NCI-H748 treated with DMSO at 0.1 percent for 48 hours (cell line): Measurements from ENCODE around the gene CAPNS1.
"Not testable (repeated sequence)": the region's sequence is repeated elsewhere in the genome, so short reads cannot be mapped to it uniquely, and the experiment has no call there.

Experiments
- DNase-seq: peaks from one replicate; lab custom pipeline; 2025; lab: John Stamatoyannopoulos, UW

The CAPNS1 gene

DNA sequence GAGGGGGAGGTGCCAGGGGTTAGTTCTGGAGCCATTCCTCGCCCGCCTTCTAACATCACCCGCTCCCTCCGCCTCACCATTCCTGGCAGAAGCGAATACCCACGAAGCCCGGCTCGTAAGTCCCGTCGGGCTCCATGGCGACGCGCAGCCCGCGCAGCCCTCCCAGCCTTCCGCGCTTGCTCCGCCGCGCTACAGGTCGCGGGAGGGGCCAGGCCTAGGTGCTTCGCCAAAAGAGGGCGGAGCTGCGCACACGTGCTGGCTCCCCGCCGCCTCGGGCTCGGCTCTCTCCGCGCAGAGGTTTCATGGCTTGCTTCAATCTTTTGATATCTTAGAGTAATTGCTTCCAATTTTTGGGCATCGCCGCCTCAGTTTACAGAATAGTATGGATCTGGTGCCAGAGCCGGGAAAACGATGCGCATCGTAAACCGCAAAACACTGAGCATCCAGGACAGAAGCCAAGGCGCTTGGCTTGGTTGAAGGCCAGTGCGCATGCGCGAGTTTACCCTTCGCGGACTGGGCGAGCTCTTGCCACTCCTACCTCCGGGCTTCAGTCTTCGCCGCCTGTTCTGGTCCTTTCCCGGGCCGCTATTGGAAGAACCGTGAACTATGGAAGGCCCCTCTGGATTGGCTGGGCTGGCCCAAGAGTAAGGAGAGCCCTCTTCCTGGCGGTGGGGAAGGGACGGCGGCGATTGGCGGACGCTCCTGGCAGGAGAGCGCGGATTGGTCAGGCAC lies 25.0 kb upstream of the CAPNS1 start, which contains the start of gene POLR2I:
Gene POLR2I (minus strand): TSS at position 155 of the 732 bp plus-strand sequence. CDS start 19 bp downstream, at position 136.
- DNase-seq, result peak; percentile 99

DNA sequence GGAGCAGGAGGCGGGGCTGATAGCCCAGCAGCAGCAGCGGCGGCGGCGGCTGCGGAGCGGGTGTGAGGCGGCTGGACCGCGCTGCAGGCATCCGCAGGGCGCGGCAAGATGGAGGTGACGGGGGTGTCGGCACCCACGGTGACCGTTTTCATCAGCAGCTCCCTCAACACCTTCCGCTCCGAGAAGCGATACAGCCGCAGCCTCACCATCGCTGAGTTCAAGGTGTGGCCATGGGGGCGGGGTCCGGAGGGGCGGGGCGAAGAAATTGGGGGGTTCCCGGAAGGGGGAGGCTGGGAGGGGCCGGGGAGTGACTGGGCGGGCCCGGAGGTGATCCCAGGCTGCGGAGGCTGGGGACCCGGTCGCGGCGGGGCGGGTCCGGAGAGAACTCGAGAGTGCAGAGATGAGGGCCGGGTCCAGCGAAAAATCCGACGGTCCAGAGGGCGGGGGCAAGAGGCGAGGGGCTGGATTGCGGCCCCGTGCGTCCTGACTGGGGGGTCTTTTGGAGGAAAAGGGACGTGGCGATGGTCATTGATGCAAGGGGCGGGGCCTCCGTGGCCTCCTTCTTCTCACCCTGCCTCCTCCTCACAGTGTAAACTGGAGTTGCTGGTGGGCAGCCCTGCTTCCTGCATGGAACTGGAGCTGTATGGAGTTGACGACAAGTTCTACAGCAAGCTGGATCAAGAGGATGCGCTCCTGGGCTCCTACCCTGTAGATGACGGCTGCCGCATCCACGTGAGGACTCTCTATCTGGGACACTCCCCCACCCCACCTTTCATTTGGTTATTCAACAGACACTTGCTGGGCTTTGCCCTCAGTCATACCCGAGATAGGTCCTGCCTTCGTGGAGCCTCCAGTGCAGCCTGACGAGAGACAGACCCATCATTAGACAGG lies 24.2 kb upstream of the CAPNS1 start, which contains the start of gene TBCB:
Gene TBCB (plus strand): TSS at position 16 of the 891 bp plus-strand sequence. CDS start 93 bp downstream, at position 109.
- DNase-seq, result no peak

DNA sequence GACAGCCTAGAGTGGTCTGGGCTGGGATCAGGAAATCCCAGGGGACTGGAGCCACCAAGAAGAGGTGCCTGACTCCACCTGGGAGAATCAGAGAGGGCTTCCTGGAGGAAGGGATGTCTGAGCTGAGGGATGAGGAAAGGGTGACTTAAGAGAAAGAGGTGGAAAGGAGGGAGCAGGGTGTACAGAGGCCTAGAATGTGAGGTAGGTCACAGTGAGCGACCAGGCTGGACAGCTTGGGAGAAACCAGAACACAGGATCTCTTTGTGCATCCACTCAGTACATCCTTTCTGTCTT lies 23.6 kb upstream of the CAPNS1 start:
- DNase-seq, result no peak

DNA sequence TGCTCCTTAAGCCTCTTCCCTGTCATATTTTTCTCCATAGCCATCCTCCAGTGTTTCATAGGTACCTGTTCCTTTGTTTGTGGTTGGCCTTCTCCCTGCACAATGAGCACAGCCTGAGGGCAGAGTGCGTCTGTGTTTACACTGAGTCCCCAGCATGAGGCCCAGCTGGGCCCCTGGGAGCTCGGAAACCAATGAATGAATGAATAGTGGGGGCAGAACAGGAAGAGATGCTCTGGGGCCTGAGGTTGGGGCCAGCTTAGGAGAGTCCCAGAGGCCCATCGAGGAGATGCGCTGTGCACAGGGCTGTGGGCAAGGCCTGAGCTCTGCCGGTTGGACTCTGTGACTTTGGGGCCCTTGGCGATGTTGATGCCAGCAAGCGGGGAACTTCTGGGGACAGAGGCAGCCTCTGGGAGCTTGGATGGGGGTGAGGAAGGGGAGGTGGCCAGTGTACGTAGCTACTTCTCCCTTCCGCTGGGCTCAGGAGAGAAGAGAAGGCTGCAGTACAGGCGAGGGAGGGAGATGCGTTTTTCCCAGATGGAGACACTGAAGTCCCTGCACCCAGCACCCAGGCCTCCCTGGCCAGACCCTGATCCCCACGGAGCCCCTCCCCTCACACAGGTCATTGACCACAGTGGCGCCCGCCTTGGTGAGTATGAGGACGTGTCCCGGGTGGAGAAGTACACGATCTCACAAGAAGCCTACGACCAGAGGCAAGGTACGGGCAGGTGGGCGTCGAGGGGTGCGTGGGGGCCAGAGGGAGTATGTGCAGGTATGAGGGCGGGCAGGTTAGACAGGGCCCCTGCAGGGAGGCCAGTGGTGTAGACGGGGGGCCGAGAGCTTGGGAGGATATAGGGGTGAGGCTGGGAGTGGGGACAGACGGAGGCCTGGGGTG lies 19.5 kb upstream of the CAPNS1 start:
- DNase-seq, result no peak

DNA sequence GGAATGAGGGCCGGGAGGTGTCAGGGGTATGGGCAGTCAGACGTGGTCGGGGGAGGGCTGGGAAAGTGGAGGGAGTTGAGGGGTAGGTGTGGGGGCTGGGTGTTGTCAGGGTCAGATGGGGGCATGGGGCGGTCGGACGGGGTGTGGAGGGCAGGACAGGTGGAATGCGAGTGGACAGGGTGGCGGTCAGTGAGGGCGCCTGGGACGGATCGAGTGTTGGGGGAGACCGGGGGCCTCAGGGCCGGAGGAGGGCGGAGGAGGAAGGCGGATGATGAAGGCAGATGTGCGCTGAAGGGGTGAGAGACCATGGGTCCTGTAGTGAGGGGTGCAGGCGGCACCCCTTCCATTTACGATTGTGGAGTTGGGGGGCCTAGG lies 18.9 kb upstream of the CAPNS1 start:
- no peak for DNase-seq

DNA sequence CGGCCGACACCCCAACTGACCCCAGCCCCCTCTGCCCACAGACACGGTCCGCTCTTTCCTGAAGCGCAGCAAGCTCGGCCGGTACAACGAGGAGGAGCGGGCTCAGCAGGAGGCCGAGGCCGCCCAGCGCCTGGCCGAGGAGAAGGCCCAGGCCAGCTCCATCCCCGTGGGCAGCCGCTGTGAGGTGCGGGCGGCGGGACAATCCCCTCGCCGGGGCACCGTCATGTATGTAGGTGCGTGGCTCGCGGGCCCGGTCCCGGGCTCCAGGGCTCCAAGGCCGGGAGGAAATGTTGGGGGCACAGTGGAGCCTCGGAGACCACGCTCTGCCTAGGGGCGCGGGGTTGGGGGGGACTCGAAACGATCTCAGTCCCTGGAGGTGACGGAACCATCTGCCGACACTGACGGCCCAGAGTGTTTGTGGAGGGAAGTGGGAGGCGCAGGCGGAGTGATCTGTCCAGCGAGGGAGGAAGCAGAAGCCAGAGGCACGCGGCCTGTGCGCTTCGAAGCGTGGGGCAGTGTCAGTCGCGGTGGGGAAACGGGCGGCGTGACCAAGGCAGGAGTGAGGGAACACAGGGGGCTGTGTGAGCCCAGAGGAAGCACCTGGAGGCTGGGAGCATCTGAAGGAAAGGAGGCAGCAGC lies 18.3 kb upstream of the CAPNS1 start:
- DNase-seq, result no peak

DNA sequence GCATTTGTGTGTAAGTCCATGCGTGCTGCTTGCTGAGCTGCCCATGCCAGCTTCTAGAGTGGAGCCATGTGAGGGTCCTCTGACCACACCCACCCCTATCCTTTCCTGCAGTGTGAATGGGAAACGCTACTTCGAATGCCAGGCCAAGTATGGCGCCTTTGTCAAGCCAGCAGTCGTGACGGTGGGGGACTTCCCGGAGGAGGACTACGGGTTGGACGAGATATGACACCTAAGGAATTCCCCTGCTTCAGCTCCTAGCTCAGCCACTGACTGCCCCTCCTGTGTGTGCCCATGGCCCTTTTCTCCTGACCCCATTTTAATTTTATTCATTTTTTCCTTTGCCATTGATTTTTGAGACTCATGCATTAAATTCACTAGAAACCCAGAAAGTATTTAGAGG lies 14.3 kb upstream of the CAPNS1 start:
- no peak for DNase-seq

DNA sequence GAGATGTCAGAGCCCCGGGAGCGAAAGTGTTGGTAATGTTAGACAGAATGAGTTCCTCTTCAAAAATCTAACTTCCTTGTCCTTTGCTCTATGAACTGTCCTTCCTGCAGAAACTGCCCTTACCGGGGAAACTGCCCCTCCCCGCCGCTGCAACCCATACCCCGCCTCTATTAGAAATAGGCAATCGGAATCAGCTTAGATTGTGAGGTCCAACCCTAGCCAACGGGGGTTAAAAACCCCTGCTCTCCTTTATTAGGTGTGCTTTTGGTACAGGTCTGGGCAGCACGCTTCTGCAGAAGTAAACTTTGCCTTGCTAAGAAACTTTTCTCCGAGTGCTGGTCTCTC lies 11.5 kb upstream of the CAPNS1 start:
- no peak for DNase-seq

DNA sequence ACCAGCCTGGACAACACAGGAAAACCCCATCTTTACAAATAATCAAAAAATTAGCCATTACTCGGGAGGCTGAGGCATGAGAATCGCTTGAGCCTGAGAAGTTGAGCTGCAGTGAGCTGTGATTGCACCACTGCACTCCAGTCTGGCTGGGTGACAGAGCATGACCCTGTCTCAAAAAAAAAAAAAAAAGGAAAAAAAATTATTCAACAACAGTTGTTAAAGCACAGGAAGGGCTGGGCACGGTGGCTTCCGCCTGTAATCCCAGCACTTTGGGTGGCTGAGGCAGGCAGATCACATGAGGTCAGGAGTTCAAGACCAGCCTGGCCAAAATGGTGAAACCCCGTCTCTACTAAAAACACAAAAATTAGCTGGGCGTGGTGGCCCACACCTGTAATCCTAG lies 8.6 kb upstream of the CAPNS1 start:
- not testable (repeated sequence) for DNase-seq

DNA sequence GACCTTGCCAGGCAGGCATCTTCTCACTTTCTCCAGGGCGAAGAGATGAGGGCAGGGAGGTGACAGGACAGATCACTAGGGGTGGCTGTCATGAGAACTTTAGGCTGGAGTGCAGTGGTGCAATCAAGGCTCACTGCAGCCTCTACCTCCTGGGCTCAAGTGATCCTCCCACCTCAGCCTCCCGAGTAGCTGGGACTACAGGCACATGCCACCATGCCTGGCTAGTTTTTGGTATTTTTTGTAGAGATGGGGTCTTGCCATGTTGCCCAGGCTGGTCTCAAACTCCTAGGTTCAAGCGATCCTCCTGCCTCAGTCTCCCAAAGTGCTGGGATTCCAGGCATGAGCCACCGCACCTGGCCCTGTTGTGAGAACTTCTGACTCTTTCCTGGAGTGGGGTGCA lies 5.0 kb upstream of the CAPNS1 start:
- DNase-seq, result not testable (repeated sequence)

DNA sequence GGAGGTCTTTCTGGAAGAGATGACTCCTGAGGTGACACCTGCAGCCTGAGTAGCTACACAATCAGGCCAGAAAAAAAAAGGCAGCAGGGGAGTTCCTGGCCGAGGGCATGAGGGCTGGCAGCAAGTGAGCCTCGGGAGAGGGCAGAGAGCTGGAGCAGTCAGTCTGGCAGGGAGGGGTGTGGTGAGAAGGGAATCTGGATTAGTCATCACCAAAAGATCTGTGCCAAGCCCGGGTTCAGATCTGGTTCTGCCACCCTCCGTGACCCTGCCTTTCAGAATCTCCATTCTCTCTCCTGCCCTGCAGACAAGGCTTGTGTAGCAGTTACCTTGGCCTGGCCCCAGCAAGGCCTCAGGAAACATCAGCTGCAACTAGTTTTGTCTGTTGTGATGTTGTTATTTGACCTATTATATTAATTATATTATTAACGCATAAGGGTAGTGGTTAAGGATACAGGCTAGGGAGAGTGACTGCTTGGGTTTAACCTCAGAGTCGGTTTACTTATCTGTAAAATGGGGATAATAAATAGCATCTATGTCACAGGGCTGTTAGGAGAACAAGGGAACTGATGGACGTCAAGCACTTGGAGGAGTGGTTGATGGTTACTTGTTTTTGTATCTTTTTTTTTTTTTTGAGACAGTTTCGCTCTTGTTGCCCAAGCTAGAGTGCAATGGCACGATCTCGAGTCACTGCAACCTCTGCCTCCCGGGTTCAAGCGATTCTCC lies 2.7 kb upstream of the CAPNS1 start:
- DNase-seq, result no peak

DNA sequence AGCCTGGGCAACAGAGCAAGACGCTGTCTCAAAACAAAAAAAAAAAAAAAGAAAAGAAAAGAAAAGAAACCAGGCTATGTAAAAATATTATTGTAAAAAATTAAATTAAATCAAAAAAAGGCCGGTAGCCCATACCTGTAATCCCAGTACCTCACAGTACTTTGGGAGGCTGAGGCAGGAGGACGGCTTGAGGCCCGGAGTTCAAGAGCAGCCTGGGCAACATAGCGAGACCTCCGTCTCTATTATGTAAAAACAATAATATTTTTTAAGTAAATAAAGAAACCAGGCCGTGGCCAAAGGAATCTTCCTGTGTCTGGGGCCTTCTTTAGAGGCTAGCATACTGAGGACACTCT lies 770 bp upstream of the CAPNS1 start:
- no peak for DNase-seq

DNA sequence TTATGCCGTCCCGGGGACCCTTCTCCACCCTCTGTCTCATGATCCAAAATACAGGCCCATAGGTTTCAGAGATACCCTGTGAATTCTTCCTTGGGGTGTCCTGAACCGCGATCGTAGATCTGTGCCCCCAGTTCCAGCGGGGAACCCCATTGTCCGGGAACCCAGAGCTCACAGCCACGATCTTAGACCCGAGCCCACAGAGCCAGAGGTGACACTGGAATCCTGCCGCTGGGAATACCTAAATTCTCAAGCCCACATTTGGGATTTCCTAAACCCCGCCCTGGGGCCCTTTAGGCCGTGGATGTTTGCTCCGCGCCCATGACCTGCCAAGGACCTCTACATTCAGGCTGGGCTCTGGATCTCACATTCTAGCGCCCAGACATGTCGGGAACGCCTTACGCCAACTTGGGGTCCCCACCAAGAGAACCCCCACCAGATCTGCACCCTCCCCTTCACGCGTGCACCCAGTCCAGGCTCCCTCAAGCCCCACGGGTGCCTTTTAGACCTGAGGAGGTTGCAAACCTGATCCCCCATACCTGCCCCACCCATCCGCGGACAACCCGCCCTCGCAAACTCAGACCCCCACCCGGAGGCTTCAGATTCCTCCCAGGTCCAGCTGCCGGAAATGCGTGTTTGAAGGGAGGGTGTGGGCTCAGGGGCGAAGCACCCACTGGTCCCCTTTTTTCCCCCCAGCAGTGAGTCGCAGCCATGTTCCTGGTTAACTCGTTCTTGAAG lies 605 bp downstream of the CAPNS1 start:
- peak; percentile 88 for DNase-seq

DNA sequence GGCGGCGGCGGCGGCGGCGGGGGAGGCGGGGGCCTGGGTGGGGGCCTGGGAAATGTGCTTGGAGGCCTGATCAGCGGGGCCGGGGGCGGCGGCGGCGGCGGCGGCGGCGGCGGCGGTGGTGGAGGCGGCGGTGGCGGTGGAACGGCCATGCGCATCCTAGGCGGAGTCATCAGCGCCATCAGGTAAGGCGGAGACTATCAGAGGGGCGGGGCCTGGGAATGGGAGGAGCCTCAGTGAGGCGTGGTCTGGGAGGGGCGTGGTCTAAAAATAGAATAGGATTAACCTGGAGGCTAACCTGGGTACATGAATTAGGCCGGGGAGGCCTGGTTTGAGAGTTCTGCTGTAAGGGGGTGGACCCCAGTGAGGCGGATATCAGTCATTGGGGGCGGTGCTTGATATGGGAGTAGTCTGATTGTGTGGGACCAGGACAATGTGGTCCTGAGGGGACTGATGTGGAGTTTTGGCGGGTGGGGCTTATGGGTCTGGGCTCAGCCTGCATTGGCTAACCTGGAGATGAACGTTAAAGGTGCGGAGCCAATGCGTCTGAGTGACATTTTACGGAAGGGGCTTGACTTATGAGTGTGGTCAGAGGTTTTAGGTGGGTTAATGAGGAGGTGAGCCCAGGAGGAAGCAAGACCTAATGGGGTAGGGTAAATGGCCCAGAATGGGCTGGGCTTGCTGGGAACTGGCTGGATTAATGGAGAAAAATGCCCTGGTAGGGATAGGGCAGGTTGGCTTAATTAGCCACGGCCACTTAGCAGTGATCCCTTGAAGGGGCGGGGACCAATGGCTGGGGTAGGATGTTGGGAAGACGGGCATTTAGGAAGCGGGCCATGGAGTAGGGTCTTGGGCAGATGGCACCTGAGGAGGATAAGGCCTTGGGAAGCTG lies 1.4 kb downstream of the CAPNS1 start:
- DNase-seq, result peak; percentile 91

DNA sequence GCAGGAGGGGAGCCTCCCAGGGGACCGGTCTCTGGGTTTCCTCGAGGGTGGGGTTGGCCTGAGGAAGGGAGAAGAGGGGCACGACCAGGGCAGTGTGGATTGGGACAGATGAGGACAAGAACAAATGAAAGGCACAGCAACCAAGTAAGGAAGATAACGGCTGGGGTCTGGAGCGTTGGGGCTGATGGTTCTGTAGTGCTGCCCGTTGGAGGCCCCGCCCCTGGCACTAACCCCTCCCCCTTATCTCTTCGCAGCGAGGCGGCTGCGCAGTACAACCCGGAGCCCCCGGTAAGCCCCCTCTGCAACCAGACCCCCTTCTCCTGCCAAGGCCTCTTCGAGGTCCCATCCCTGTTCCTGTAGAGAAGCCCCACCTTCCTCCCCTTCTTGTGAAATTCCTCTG lies 2.2 kb downstream of the CAPNS1 start:
- DNase-seq, result no peak

DNA sequence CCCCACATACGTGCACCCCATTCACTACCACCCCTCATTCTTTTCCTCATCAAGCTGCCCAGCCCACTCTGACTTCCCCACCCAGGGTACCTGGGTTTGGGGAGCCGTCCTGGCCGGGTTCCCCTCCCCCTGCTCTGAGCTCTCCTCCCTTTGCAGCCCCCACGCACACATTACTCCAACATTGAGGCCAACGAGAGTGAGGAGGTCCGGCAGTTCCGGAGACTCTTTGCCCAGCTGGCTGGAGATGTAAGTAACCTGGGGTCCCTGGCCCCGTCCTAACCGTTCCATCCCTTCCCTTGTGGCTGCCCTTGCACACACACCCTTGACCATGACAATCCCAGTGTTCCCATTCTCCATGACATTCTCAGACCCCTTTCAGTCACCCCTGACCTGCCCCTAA lies 2.6 kb downstream of the CAPNS1 start:
- no peak for DNase-seq

DNA sequence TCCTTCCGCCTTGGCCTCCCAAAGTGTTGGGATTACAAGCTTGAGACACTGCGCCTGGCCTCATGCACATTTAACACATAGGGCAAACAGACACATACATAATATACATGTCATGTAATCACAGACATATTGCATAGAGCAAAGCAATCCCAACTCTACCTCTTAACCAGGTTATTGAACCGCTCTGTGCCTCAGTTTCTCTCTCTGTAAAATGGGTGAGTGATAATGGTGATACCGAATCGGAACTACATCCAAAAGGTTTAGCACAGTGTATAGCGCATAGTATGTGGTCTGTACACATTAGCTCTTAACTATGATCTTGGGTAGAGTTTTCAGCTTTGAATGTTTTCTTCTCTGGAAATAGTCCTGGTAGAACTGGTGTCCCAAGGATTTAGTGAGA lies 4.8 kb downstream of the CAPNS1 start:
- no peak for DNase-seq

DNA sequence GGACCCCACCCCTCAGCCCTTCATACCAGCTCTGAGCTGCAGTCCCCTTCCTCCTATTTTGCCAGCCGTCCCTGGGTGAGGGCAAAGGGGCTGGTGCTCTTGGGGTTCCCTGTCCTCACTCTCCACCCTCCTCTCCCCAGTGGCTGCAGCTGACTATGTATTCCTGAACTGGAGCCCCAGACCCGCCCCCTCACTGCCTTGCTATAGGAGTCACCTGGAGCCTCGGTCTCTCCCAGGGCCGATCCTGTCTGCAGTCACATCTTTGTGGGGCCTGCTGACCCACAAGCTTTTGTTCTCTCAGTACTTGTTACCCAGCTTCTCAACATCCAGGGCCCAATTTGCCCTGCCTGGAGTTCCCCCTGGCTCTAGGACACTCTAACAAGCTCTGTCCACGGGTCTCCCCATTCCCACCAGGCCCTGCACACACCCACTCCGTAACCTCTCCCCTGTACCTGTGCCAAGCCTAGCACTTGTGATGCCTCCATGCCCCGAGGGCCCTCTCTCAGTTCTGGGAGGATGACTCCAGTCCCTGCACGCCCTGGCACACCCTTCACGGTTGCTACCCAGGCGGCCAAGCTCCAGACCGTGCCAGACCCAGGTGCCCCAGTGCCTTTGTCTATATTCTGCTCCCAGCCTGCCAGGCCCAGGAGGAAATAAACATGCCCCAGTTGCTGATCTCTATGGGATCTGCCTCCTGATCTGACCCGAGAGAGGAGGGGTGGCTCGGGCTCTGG lies 10.0 kb downstream of the CAPNS1 start:
- DNase-seq, result no peak

DNA sequence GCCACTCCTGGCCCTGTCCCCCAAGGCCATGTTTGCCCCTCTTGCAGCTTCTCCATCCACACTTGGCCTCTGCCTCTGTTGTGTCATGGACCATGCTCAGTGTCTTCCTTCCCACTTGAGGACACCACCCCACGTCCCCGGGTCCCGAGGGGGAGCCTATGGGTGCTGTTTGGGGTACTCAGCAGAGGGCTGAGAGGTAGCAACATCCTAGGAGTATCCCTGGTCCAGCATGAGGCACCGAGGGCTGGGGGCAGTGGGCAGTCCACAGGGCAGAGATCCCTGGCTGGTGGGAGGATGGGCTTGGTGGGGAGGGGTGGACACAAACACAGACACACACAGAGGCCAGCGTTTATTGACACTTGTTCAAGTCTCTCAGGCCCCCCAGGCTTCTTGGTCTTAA lies 10.7 kb downstream of the CAPNS1 start:
- no peak for DNase-seq
